ENCODE measurements around the gene HPCA.

- TF ChIP-seq CTCF (conservative IDR thresholded peaks at IDR 0.05) (no peak), ZFX (IDR thresholded peaks at IDR 0.05) (no peak)
Observed at GRCh38 chr1:32888677-32889420, 2.6 kb downstream of the HPCA start.

Measured in C4-2B (cell line).